OCI-LY3 (cell line): ENCODE results near the gene UGT2A3.

Experiments
- EZH2phosphoT487 ChIP-seq: fragments of 200-600 bp; shearing (Covaris generic); IDR thresholded peaks from 2 replicates; pipeline ENCODE4 v1.6.1; 2018; ENCODE audit warnings: antibody characterized with exemption, mixed run types, low read depth
- TF ChIP-seq, protein P1 (sequence below): fragments of 200-600, 300-600 bp; sonication (generic); IDR thresholded peaks from 2 replicates; pipeline ENCODE4 v1.5.1; 2014; ENCODE audit warnings: antibody characterized with exemption, low read length, low read depth

DNA sequence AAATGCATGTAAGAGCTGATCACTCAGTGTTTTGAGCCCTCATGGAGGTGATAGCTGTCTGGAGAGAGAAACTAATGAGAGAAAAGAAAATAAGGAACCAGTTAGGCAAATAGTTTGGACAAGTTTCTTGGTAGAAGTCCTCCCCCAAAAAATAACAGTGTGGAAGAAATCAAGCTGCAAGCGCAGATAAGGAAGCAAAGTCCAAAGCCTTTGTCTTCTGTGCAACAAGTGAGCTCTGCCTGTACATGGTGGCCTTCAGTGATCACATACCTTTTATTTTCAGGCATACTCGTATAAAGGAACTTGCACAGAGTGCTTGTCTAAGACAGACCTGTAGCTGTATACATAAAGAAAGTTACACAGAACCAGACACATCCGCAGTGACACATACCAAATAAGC lies 2.5 kb upstream of the UGT2A3 start:
- TF ChIP-seq, protein P1, sequence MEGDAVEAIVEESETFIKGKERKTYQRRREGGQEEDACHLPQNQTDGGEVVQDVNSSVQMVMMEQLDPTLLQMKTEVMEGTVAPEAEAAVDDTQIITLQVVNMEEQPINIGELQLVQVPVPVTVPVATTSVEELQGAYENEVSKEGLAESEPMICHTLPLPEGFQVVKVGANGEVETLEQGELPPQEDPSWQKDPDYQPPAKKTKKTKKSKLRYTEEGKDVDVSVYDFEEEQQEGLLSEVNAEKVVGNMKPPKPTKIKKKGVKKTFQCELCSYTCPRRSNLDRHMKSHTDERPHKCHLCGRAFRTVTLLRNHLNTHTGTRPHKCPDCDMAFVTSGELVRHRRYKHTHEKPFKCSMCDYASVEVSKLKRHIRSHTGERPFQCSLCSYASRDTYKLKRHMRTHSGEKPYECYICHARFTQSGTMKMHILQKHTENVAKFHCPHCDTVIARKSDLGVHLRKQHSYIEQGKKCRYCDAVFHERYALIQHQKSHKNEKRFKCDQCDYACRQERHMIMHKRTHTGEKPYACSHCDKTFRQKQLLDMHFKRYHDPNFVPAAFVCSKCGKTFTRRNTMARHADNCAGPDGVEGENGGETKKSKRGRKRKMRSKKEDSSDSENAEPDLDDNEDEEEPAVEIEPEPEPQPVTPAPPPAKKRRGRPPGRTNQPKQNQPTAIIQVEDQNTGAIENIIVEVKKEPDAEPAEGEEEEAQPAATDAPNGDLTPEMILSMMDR = no peak
- TF ChIP-seq EZH2phosphoT487 = no peak
